K562 (cell line): ENCODE measurements around the gene INCA1. TPM values are rescaled to one million over a fixed set of nuclear protein-coding genes. Genes with fewer than 3 reads are reported as not detected.

Experiments used
- ASH1L ChIP-seq: fragments of 450-650 bp; IDR thresholded peaks from 2 replicates; pipeline ENCODE4 v1.6.1; 2018; ENCODE audit warnings: borderline replicate concordance, mild to moderate bottlenecking, low read depth; ENCODE audit not compliant: partially characterized antibody
- CBFA2T2 ChIP-seq: fragments of 450-650 bp; conservative IDR thresholded peaks from 2 replicates; pipeline ENCODE4 v1.6.1; 2017; ENCODE audit warnings: mild to moderate bottlenecking
- CTBP1 ChIP-seq: fragments of 450-650 bp; IDR thresholded peaks from 2 replicates; pipeline ENCODE4 v1.6.1; 2016; ENCODE audit warnings: borderline replicate concordance
- EGR1 ChIP-seq: fragments of 450-650 bp; conservative IDR thresholded peaks from 2 replicates; pipeline ENCODE4 v1.6.1; 2017; ENCODE audit warnings: mild to moderate bottlenecking
- KDM4B ChIP-seq, 2 experiments: fragments of 450-650 bp in 1 of 2; sonication (generic) in 1 of 2; IDR thresholded peaks; 2 replicates each; pipeline ENCODE4 v1.6.1; 2016 to 2017; ENCODE audit warnings: borderline replicate concordance in 2 of 2, antibody characterized with exemption in 1 of 2, low read depth in 1 of 2, mild to moderate bottlenecking in 1 of 2
- PRDM10 ChIP-seq: fragments of 450-650 bp; IDR thresholded peaks from 2 replicates; pipeline ENCODE4 v1.6.1; 2018; ENCODE audit not compliant: partially characterized antibody
- RAD21 ChIP-seq, 2 experiments: fragments of 250-450 bp in 1 of 2; fragments of 450-650 bp in 1 of 2; sonication (Bioruptor Pico) in 1 of 2; formaldehyde crosslinking in 1 of 2; IDR thresholded peaks in 1 of 2; conservative IDR thresholded peaks in 1 of 2; 2 replicates each; pipeline versions ENCODE4 v1.4.0 to v1.8.0; 2020 to 2022; ENCODE audit warnings: mild to moderate bottlenecking in 2 of 2, moderate library complexity in 1 of 2
- ZBTB8A ChIP-seq: fragments of 450-650 bp; IDR thresholded peaks from 2 replicates; pipeline ENCODE4 v1.6.1; 2018; ENCODE audit warnings: mild to moderate bottlenecking, moderate library complexity; ENCODE audit not compliant: partially characterized antibody
- ZNF395 ChIP-seq: fragments of 200-800 bp; sonication (Bioruptor generic); IDR thresholded peaks from 2 replicates; pipeline ENCODE4 v1.6.1; 2017; ENCODE audit warnings: missing genetic modification characterization, missing compliant biosample characterization
- polyA plus RNA-seq, 8 experiments: library from polyadenylated mRNA; depleted of rRNA in 4 of 8; stranded (reverse) in 5 of 8; unstranded in 3 of 8; fragments of >200 nt; fragmentation: Nextera tagmentation in 2 of 8; fragmentation: Illumina TruSeq in 1 of 8; extraction: Ambion mirVana in 2 of 8; extraction: Trizol in 1 of 8; gene quantifications; 2 replicates each; pipeline versions ENCODE4 v1.2.1 to v1.2.3, GENCODE V29; 2011 to 2014; ENCODE audit warnings: inconsistent platforms in 1 of 8, missing spikeins in 1 of 8
- total RNA-seq, 7 experiments: library from RNA; depleted of rRNA in 6 of 7; stranded (reverse); fragments of >200 nt in 6 of 7; fragmentation: Illumina TruSeq in 2 of 7; extraction: Trizol in 2 of 7; gene quantifications; 2 replicates each; pipeline versions ENCODE4 v1.2.1 to v1.2.3, GENCODE V29; 2011 to 2021; ENCODE audit warnings: low replicate concordance in 1 of 7
- TF ChIP-seq, protein P1 (sequence below): fragments of 450-650 bp; formaldehyde crosslinking; IDR thresholded peaks from 2 replicates; pipeline ENCODE4 v1.4.0; 2022; ENCODE audit warnings: mild to moderate bottlenecking, moderate library complexity
- TF ChIP-seq, protein P2 (sequence below): sonication (generic); formaldehyde crosslinking; IDR thresholded peaks from 2 replicates; pipeline ENCODE4 v1.8.0; 2022; ENCODE audit warnings: missing genetic modification reagents, mild to moderate bottlenecking, moderate library complexity, borderline replicate concordance

INCA1 gene
- total and polyA plus RNA-seq, 9 of the 15 experiments (the other 6 are each of a cell fraction or from before 2014, with no cell fraction given) = 0.08 to 0.50 (median 0.13) TPM; not detected in 4

GRCh38 chr17:5042157-5043022 is 45.1 kb upstream of the INCA1 start (continued):
- TF ChIP-seq ZBTB8A (no peak), PRDM10 (no peak), ZNF395 (no peak), KDM4B (IDR thresholded peaks at IDR 0.05; ENCODE audit: borderline replicate concordance in 2 of 2, low read depth in 1 of 2) (no peak), ASH1L (no peak), CTBP1 (peak; percentile 38; the same call in 1 of the 2 replicates), RAD21 (CRISPR knock-in tag; conservative IDR thresholded peaks at IDR 0.05 in 1 of 2, IDR thresholded peaks at IDR 0.05 in 1 of 2) (no peak), EGR1 (no peak), CBFA2T2 (peak; percentile 73)
- TF ChIP-seq, protein P1, sequence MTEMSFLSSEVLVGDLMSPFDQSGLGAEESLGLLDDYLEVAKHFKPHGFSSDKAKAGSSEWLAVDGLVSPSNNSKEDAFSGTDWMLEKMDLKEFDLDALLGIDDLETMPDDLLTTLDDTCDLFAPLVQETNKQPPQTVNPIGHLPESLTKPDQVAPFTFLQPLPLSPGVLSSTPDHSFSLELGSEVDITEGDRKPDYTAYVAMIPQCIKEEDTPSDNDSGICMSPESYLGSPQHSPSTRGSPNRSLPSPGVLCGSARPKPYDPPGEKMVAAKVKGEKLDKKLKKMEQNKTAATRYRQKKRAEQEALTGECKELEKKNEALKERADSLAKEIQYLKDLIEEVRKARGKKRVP (CRISPR knock-in tag) = no peak
- TF ChIP-seq, protein P2, sequence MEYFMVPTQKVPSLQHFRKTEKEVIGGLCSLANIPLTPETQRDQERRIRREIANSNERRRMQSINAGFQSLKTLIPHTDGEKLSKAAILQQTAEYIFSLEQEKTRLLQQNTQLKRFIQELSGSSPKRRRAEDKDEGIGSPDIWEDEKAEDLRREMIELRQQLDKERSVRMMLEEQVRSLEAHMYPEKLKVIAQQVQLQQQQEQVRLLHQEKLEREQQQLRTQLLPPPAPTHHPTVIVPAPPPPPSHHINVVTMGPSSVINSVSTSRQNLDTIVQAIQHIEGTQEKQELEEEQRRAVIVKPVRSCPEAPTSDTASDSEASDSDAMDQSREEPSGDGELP (CRISPR knock-in tag) = no peak
